Measurements from ENCODE around the gene NRP1.

The NRP1 gene

GRCh38 chr10:33174674-33175434 is 159.6 kb downstream of the NRP1 start:
- DNase-seq, result no peak

GRCh38 chr10:33165911-33166310 is 168.6 kb downstream of the NRP1 start:
- DNase-seq, result no peak

GRCh38 chr10:33164060-33164709 is 170.3 kb downstream of the NRP1 start:
- no peak for DNase-seq

GRCh38 chr10:33162248-33162575 is 172.3 kb downstream of the NRP1 start:
- DNase-seq, result no peak

- DNase-seq, result no peak
These were observed 172.8 kb downstream of the NRP1 start for GRCh38 chr10:33161550-33162247.

GRCh38 chr10:33160151-33160550 is 174.3 kb downstream of the NRP1 start:
- DNase-seq, result no peak

- peak; percentile 82 for DNase-seq
These were observed 177.4 kb downstream of the NRP1 start for GRCh38 chr10:33157103-33157502.

- peak; percentile 91 for DNase-seq
These were observed 178.5 kb downstream of the NRP1 start for GRCh38 chr10:33155720-33156638.

GRCh38 chr10:33154590-33154989 is 179.9 kb downstream of the NRP1 start:
- no peak for DNase-seq

GRCh38 chr10:33153968-33154327 is 180.5 kb downstream of the NRP1 start:
- no peak for DNase-seq

- DNase-seq, result no peak
These were observed 181.1 kb downstream of the NRP1 start for GRCh38 chr10:33153251-33153967.

- no peak for DNase-seq
These were observed 181.7 kb downstream of the NRP1 start for GRCh38 chr10:33152750-33153149.

GRCh38 chr10:33152146-33152545 is 182.3 kb downstream of the NRP1 start:
- DNase-seq, result no peak

GRCh38 chr10:33151344-33151864 is 183.1 kb downstream of the NRP1 start:
- no peak for DNase-seq

GRCh38 chr10:33150889-33151288 is 183.6 kb downstream of the NRP1 start:
- no peak for DNase-seq

GRCh38 chr10:33150146-33150545 is 184.3 kb downstream of the NRP1 start:
- no peak for DNase-seq

GRCh38 chr10:33147013-33147310 is 187.5 kb downstream of the NRP1 start:
- DNase-seq, result no peak

- DNase-seq, result no peak
These were observed 188.1 kb downstream of the NRP1 start for GRCh38 chr10:33146189-33147012.

GRCh38 chr10:33145451-33146188 is 188.8 kb downstream of the NRP1 start:
- no peak for DNase-seq

- peak; percentile 91 for DNase-seq
These were observed 191.2 kb downstream of the NRP1 start for GRCh38 chr10:33143160-33143728.

All from HCEC 1CT (cell line).